ENCODE results near the gene KRTAP2-2. TPM values are rescaled to one million over a fixed set of nuclear protein-coding genes. Genes with fewer than 3 reads are reported as not detected.
"Not testable (repeated sequence)": the region's sequence is repeated elsewhere in the genome, so short reads cannot be mapped to it uniquely, and the experiment has no call there.

The KRTAP2-2 gene
- total RNA-seq, 2 donors from 2014 or later = not detected

- TF ChIP-seq CTCF (conservative IDR thresholded peaks at IDR 0.05) = no peak
- H3K4me3 Mint-ChIP-seq = no peak within 1 kb of the TSS
- H3K36me3 ChIP-seq (ENCODE audit: control insufficient read depth, insufficient read depth, low read length) = no peaks in the 10 kb centered on the region
- H3K9ac ChIP-seq (ENCODE audit: extremely low read depth, low read length, poor library complexity, severe bottlenecking) = no peak within 1 kb of the TSS
- no peak within 1 kb of the TSS for H3K27ac ChIP-seq (ENCODE audit: low read depth, low read length)
- no peaks in the 10 kb centered on the region for H3K9me3 ChIP-seq (ENCODE audit: control insufficient read depth, low read length)
- no peak within 1 kb of the TSS for H3K4me3 ChIP-seq (ENCODE audit: low read length)
- DNase-seq = no peak
- H3K27me3 Mint-ChIP-seq (ENCODE audit: insufficient read depth) = no peaks in the 10 kb centered on the region
- H3K4me1 Mint-ChIP-seq = no peaks in the 10 kb centered on the region
- no peaks in the 10 kb centered on the region for H3K27me3 ChIP-seq (ENCODE audit: control insufficient read depth, insufficient read depth, low read length, poor library complexity, severe bottlenecking)
- WGBS, 2 experiments (ENCODE audit: insufficient coverage in 1 of 2, insufficient read length in 1 of 2) = 91 to 96% methylated on average over 5 of the region's 6 CpGs
- H3K4me1 ChIP-seq (ENCODE audit: control insufficient read depth, insufficient read depth, low read length) = no peaks in the 10 kb centered on the region
- no peak within 1 kb of the TSS for H3K27ac Mint-ChIP-seq
- no peaks in the 10 kb centered on the region for H3K36me3 Mint-ChIP-seq (ENCODE audit: low read depth)
- H3K9me3 Mint-ChIP-seq = no peaks in the 10 kb centered on the region
These were observed 11.0 kb upstream of the KRTAP2-2 start, which contains the start of gene KRTAP2-4 for GRCh38 chr17:41065829-41066624. TSS of gene KRTAP2-4 (minus strand) at chr17:41065879. CDS start at chr17:41065845, 34 bp downstream.

GRCh38 chr17:41065016-41065689, 10.1 kb upstream of the KRTAP2-2 start:
- not testable (repeated sequence) for H3K4me3 Mint-ChIP-seq; DNase-seq; H3K27me3 Mint-ChIP-seq (ENCODE audit: insufficient read depth); H3K4me1 Mint-ChIP-seq; H3K27ac Mint-ChIP-seq; H3K9me3 Mint-ChIP-seq; H3K27me3 ChIP-seq (ENCODE audit: control insufficient read depth, insufficient read depth, low read length, poor library complexity, severe bottlenecking); H3K9ac ChIP-seq (ENCODE audit: extremely low read depth, low read length, poor library complexity, severe bottlenecking); H3K36me3 Mint-ChIP-seq (ENCODE audit: low read depth); H3K4me3 ChIP-seq (ENCODE audit: low read length); H3K9me3 ChIP-seq (ENCODE audit: control insufficient read depth, low read length); H3K27ac ChIP-seq (ENCODE audit: low read depth, low read length); H3K36me3 ChIP-seq (ENCODE audit: control insufficient read depth, insufficient read depth, low read length); H3K4me1 ChIP-seq (ENCODE audit: control insufficient read depth, insufficient read depth, low read length)
- 88 to 96% methylated on average over 3 to 4 of the region's 16 CpGs for WGBS, 2 experiments (ENCODE audit: insufficient coverage in 1 of 2, insufficient read length in 1 of 2)

GRCh38 chr17:41064301-41064700, 9.3 kb upstream of the KRTAP2-2 start:
- WGBS, 2 experiments (ENCODE audit: insufficient coverage in 1 of 2, insufficient read length in 1 of 2) = 100% methylated on average over 1 of the region's 1 CpG; no CpG with 5 or more reads in 1 of the 2 experiments
- no peak for DNase-seq
- no peak overlapping the region for H3K27ac ChIP-seq (ENCODE audit: low read depth, low read length)
- Mint-ChIP-seq H3K36me3 (ENCODE audit: low read depth) (no peaks in the 10 kb centered on the region), H3K27ac (no peak overlapping the region), H3K4me1 (peaks cover 2% of the 10 kb centered on the region), H3K4me3 (no peak overlapping the region), H3K9me3 (no peaks in the 10 kb centered on the region), H3K27me3 (ENCODE audit: insufficient read depth) (no peaks in the 10 kb centered on the region)
- TF ChIP-seq CTCF (conservative IDR thresholded peaks at IDR 0.05) = no peak
- no peaks in the 10 kb centered on the region for H3K9me3 ChIP-seq (ENCODE audit: control insufficient read depth, low read length)
- H3K9ac ChIP-seq (ENCODE audit: extremely low read depth, low read length, poor library complexity, severe bottlenecking) = no peak overlapping the region
- H3K4me1 ChIP-seq (ENCODE audit: control insufficient read depth, insufficient read depth, low read length) = no peaks in the 10 kb centered on the region
- no peaks in the 10 kb centered on the region for H3K27me3 ChIP-seq (ENCODE audit: control insufficient read depth, insufficient read depth, low read length, poor library complexity, severe bottlenecking)
- H3K4me3 ChIP-seq (ENCODE audit: low read length) = no peak overlapping the region
- no peaks in the 10 kb centered on the region for H3K36me3 ChIP-seq (ENCODE audit: control insufficient read depth, insufficient read depth, low read length)
